Adrenal gland (tissue), 5 donors: ENCODE data around the gene DUSP18.

Experiments used
- CTCF ChIP-seq, 6 experiments: fragments of 450-650 bp in 4 of 6; fragments of 200-600 bp in 2 of 6; sonication (generic) in 1 of 6; IDR thresholded peaks; 1 replicate in 5 of 6; 2 replicates in 1 of 6; pipeline versions ENCODE4 v1.5.1 to v1.8.0; 2016 to 2021; ENCODE audit warnings: antibody characterized with exemption in 6 of 6, mild to moderate bottlenecking in 2 of 6, moderate library complexity in 1 of 6
- POLR2A ChIP-seq, 2 donors: fragments of 450-650 bp; IDR thresholded peaks; one replicate each; pipeline ENCODE4 v1.6.1; 2017; ENCODE audit warnings: antibody characterized with exemption in 2 of 2, mild to moderate bottlenecking in 2 of 2, moderate library complexity in 1 of 2
- donor health status: DM: no; HTN: no; CAD: no.

DNA sequence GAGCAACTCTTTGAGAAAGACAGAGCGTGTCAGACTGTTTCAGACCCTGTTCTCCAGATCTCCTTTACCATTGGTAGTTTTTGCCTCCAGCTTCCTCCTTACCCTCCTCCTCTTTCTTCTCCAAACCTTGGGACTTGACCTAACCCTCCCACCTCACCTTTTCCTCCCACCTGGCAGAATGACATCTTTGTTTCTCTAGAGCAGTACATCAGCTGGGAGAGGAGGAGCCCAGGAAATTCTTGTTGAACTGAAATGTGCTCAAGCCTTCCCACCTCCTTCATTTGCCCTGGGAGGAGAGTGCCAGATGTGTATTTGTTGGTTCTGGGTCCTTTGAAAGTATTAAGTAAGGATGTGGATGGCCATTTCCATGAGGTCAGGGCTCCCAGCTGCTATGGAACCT lies 44.4 kb upstream of the DUSP18 start:
- TF ChIP-seq CTCF (IDR thresholded peaks at IDR 0.05) (no peak), POLR2A (IDR thresholded peaks at IDR 0.05) (no peak)
